OCI-LY1 (cell line): ENCODE data around the gene TMEM161B.

Experiments
- H2AFZ ChIP-seq: fragments of 200-600 bp; sonication (generic), shearing (Covaris generic); 2 replicates; pipeline ENCODE4 v1.6.0; 2014; ENCODE audit warnings: antibody characterized with exemption, mild to moderate bottlenecking, low read length
- H3F3A ChIP-seq: fragments of 200-600 bp; sonication (generic), shearing (Covaris generic); 2 replicates; pipeline ENCODE4 v1.6.0; 2014; ENCODE audit warnings: mild to moderate bottlenecking, antibody characterized with exemption, low read length, moderate library complexity; ENCODE audit not compliant: insufficient read depth
- H3K27ac ChIP-seq: fragments of 200-600 bp; sonication (generic); 2 replicates; pipeline ENCODE4 v1.5.1; 2014; ENCODE audit warnings: low read length, mixed run types, mild to moderate bottlenecking, low read depth; ENCODE audit not compliant: poor library complexity, severe bottlenecking
- H3K27me3 ChIP-seq: fragments of 200-600 bp; sonication (generic); 2 replicates; pipeline ENCODE4 v1.6.0; 2014; ENCODE audit warnings: antibody characterized with exemption, mild to moderate bottlenecking, low read length, moderate library complexity; ENCODE audit not compliant: insufficient read depth
- H3K36me3 ChIP-seq: fragments of 200-600 bp; sonication (generic); 2 replicates; pipeline ENCODE4 v1.6.1; 2014; ENCODE audit warnings: mild to moderate bottlenecking, antibody characterized with exemption, low read length, moderate library complexity, mixed read lengths; ENCODE audit not compliant: insufficient read depth
- H3K4me1 ChIP-seq: fragments of 200-600 bp; sonication (generic); 2 replicates; pipeline ENCODE4 v1.5.1; 2014; ENCODE audit warnings: mild to moderate bottlenecking, low read length, moderate library complexity; ENCODE audit not compliant: insufficient read depth, severe bottlenecking
- H3K4me2 ChIP-seq: fragments of 200-600 bp; sonication (generic), shearing (Covaris generic); 2 replicates; pipeline ENCODE4 v1.6.1; 2014; ENCODE audit warnings: low read length
- H3K4me3 ChIP-seq: fragments of 200-600 bp; sonication (generic); 2 replicates; pipeline ENCODE4 v1.5.1; 2014; ENCODE audit warnings: low read length, low read depth, mild to moderate bottlenecking, mixed read lengths; ENCODE audit not compliant: poor library complexity, severe bottlenecking
- H3K79me2 ChIP-seq: fragments of 200-600 bp; shearing (Covaris generic); 2 replicates; pipeline ENCODE4 v1.6.1; 2016; ENCODE audit warnings: mixed run types, low read length, mixed read lengths; ENCODE audit not compliant: insufficient read depth
- H3K9ac ChIP-seq: fragments of 200-600 bp; sonication (generic), shearing (Covaris generic); 2 replicates; pipeline ENCODE4 v1.6.1; 2014; ENCODE audit warnings: mild to moderate bottlenecking, low read length, mixed read lengths
- H3K9me2 ChIP-seq: fragments of 200-600 bp; sonication (generic), shearing (Covaris generic); 2 replicates; pipeline ENCODE4 v1.6.1; 2014; ENCODE audit warnings: low read depth, mild to moderate bottlenecking, low read length, mixed read lengths
- H3K9me3 ChIP-seq: fragments of 200-600 bp; shearing (Covaris generic); 2 replicates; pipeline ENCODE4 v1.6.1; 2014; ENCODE audit warnings: low read length, mixed read lengths
- H4K20me1 ChIP-seq: fragments of 200-600 bp; sonication (generic), shearing (Covaris generic); 2 replicates; pipeline ENCODE4 v1.6.0; 2016; ENCODE audit warnings: mild to moderate bottlenecking, low read length; ENCODE audit not compliant: insufficient read depth
- EZH2 ChIP-seq: fragments of 200-600 bp; sonication (generic), shearing (Covaris generic); IDR thresholded peaks from 2 replicates; pipeline ENCODE4 v1.8.0; 2017; ENCODE audit warnings: borderline replicate concordance, mixed run types, mild to moderate bottlenecking, antibody characterized with exemption, low read length, moderate library complexity, mixed read lengths
- TF ChIP-seq, protein P1 (sequence below): fragments of 200-600 bp; sonication (generic), shearing (Covaris generic); IDR thresholded peaks from 2 replicates; pipeline ENCODE4 v1.5.1; 2017; ENCODE audit warnings: mild to moderate bottlenecking, antibody characterized with exemption, low read length, moderate library complexity, mixed read lengths

Gene TMEM161B

DNA sequence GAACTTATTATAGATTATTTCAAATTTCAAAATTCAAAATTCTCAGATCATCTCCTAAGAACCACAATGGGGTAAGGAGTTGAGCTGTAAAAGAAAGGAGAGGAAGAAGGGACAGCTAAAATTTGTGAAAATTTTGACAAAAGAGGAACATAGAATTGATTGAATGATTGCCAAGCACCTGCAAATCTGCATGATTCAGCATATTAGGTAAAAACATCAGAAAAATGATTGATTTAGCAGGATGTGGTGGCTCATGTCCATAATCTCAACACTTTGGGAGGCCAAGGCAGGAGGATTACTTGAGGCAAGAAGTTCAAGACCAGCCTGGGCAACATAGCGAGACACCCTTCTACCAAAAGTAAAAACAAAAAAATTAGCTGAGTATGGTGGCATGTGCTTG, 14.3 kb downstream of the TMEM161B start:
- peaks cover 44% of the 10 kb centered on the region for H3K36me3 ChIP-seq
- TF ChIP-seq EZH2 = no peak
- H3K27ac ChIP-seq = no peak overlapping the region
- H3K9me2 ChIP-seq = no peaks in the 10 kb centered on the region
- H2AFZ ChIP-seq = no peak overlapping the region
- H3K4me3 ChIP-seq = no peak overlapping the region
- no peak overlapping the region for H3K4me2 ChIP-seq
- no peaks in the 10 kb centered on the region for H3K4me1 ChIP-seq
- no peak overlapping the region for H3K9ac ChIP-seq
- H3K9me3 ChIP-seq = peaks cover 2% of the 10 kb centered on the region; the same call in 1 of the 2 replicates
- peaks cover 100% of the 10 kb centered on the region for H3K79me2 ChIP-seq
- H4K20me1 ChIP-seq = no peaks in the 10 kb centered on the region
- H3F3A ChIP-seq = no peaks in the 10 kb centered on the region
- no peaks in the 10 kb centered on the region for H3K27me3 ChIP-seq

DNA sequence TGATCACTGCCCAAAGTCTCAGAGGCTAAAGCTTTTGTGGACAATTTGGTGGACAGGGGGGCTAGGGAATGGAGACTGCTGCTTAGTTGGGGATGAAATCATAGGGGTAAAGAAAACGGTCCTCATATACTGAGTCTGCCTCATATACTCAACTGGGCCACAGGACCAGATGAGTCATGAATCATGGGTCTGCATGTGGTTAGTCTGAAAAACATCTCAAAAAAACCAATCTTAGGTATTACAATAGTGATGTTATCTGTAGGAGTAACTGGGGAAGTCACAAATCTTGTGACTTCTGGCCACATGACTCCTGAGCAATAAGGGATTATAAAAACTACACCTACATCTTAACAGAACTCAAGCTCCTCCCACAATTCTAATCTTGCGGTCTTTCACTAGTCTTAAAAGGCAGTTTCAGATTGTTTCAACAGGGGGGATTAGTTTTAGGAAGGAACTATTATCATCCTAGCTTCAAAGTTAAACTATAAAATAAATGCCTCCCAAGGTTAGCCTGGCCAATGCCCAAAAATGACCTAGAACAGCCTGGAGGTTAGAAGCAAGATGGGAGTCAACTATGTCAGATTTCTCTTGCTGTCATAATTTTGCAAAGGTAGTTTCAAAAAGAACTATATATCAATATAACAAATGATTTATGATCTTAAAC, 17.5 kb downstream of the TMEM161B start:
- no peaks in the 10 kb centered on the region; the same call in 1 of the 2 replicates for H3K9me2 ChIP-seq
- H3K27ac ChIP-seq = no peak overlapping the region
- peaks cover 26% of the 10 kb centered on the region for H3K36me3 ChIP-seq
- no peak for TF ChIP-seq EZH2
- TF ChIP-seq, protein P1, sequence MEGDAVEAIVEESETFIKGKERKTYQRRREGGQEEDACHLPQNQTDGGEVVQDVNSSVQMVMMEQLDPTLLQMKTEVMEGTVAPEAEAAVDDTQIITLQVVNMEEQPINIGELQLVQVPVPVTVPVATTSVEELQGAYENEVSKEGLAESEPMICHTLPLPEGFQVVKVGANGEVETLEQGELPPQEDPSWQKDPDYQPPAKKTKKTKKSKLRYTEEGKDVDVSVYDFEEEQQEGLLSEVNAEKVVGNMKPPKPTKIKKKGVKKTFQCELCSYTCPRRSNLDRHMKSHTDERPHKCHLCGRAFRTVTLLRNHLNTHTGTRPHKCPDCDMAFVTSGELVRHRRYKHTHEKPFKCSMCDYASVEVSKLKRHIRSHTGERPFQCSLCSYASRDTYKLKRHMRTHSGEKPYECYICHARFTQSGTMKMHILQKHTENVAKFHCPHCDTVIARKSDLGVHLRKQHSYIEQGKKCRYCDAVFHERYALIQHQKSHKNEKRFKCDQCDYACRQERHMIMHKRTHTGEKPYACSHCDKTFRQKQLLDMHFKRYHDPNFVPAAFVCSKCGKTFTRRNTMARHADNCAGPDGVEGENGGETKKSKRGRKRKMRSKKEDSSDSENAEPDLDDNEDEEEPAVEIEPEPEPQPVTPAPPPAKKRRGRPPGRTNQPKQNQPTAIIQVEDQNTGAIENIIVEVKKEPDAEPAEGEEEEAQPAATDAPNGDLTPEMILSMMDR = no peak
- 0 out of 2 replicates have a peak, but pooled peaks cover 2% of the 10 kb centered on the region for H3K9me3 ChIP-seq
- H3K4me1 ChIP-seq = no peaks in the 10 kb centered on the region
- no peak overlapping the region for H3K9ac ChIP-seq
- H3K27me3 ChIP-seq = no peaks in the 10 kb centered on the region
- H3F3A ChIP-seq = no peaks in the 10 kb centered on the region
- no peak overlapping the region for H2AFZ ChIP-seq
- H3K4me2 ChIP-seq = no peak overlapping the region
- no peak overlapping the region for H3K4me3 ChIP-seq
- peaks cover 100% of the 10 kb centered on the region for H3K79me2 ChIP-seq
- H4K20me1 ChIP-seq = no peaks in the 10 kb centered on the region

DNA sequence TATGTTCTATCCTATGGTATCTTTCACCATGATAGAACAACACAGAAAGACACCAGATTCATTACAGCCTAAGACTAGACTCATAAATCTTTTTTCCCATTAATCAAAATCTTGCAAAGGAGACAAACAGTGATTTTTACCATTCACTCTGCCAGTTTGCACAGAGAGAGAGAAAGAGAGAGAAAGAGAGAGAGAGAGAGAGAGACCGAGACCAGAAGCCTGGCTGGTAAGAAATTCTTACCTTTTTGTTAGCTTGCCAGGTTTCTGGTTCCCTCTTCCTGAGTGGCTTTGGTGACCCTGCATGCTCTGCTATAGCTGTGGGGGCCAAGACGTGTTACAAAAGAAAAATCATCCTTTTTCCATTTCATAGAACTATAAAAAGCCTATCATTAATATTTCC, 18.6 kb downstream of the TMEM161B start:
- no peak overlapping the region for H2AFZ ChIP-seq
- H3K4me1 ChIP-seq = no peaks in the 10 kb centered on the region
- no peak overlapping the region for H3K9ac ChIP-seq
- no peak overlapping the region for H3K4me3 ChIP-seq
- H3F3A ChIP-seq = no peaks in the 10 kb centered on the region
- no peaks in the 10 kb centered on the region for H3K27me3 ChIP-seq
- 0 out of 2 replicates have a peak, but pooled peaks cover 2% of the 10 kb centered on the region for H3K9me3 ChIP-seq
- H4K20me1 ChIP-seq = no peaks in the 10 kb centered on the region
- H3K9me2 ChIP-seq = no peaks in the 10 kb centered on the region; the same call in 1 of the 2 replicates
- TF ChIP-seq, protein P1 = no peak
- no peak for TF ChIP-seq EZH2
- H3K4me2 ChIP-seq = no peak overlapping the region
- peaks cover 25% of the 10 kb centered on the region for H3K36me3 ChIP-seq
- peaks cover 100% of the 10 kb centered on the region for H3K79me2 ChIP-seq
- H3K27ac ChIP-seq = no peak overlapping the region
